Fibroblast of lung (primary cell): ENCODE data around the gene PRKCG. TPM values are rescaled to one million over a fixed set of nuclear protein-coding genes. Genes with fewer than 3 reads are reported as not detected.

Experiments
- DNase-seq, 2 donors: peaks; one replicate each; pipeline versions ENCODE4 v3.0.0 to v3.0.0-alpha.2; 2010; ENCODE audit warnings: low read depth in 2 of 2
- H2AFZ ChIP-seq: 2 replicates; pipeline ENCODE4 v1.5.1; 2012; ENCODE audit warnings: low read length, control low read depth, inconsistent platforms
- H3K27ac ChIP-seq: 2 replicates; pipeline ENCODE4 v1.5.1; 2011; ENCODE audit warnings: low read length, control low read depth; ENCODE audit not compliant: insufficient read depth
- H3K27me3 ChIP-seq: 2 replicates; pipeline ENCODE4 v1.5.1; 2011; ENCODE audit warnings: mild to moderate bottlenecking, low read length; ENCODE audit not compliant: control insufficient read depth, insufficient read depth
- H3K36me3 ChIP-seq: 2 replicates; pipeline ENCODE4 v1.5.1; 2011; ENCODE audit warnings: low read length; ENCODE audit not compliant: control insufficient read depth, insufficient read depth
- H3K4me1 ChIP-seq: 2 replicates; pipeline ENCODE4 v1.5.1; 2011; ENCODE audit warnings: low read length; ENCODE audit not compliant: control insufficient read depth, insufficient read depth; ENCODE audit errors: extremely low read depth
- H3K4me2 ChIP-seq: 2 replicates; pipeline ENCODE4 v1.5.1; 2011; ENCODE audit warnings: low read length, control low read depth; ENCODE audit not compliant: insufficient read depth; ENCODE audit errors: extremely low read depth
- H3K4me3 ChIP-seq, 4 experiments: fragments of 200-600 bp in 1 of 4; sonication (generic) in 1 of 4; replicated peaks in 1 of 4; 2 replicates each; pipeline ENCODE4 v1.5.1; 2011 to 2016; ENCODE audit warnings: low read length in 4 of 4, low read depth in 3 of 4, mild to moderate bottlenecking in 3 of 4, control low read depth in 2 of 4, inconsistent platforms in 1 of 4, mixed read lengths in 1 of 4; ENCODE audit not compliant: insufficient read depth in 1 of 4; ENCODE audit errors: control extremely low read depth in 1 of 4
- H3K79me2 ChIP-seq: 2 replicates; pipeline ENCODE4 v1.5.1; 2012; ENCODE audit warnings: mild to moderate bottlenecking, low read length, inconsistent platforms; ENCODE audit not compliant: control insufficient read depth, insufficient read depth
- H3K9ac ChIP-seq: 2 replicates; pipeline ENCODE4 v1.5.1; 2011; ENCODE audit warnings: mild to moderate bottlenecking, low read length, control low read depth; ENCODE audit not compliant: insufficient read depth
- H3K9me3 ChIP-seq: 2 replicates; pipeline ENCODE4 v1.5.1; 2012; ENCODE audit warnings: low read depth, low read length; ENCODE audit not compliant: control insufficient read depth, insufficient read depth
- H4K20me1 ChIP-seq: 2 replicates; pipeline ENCODE4 v1.5.1; 2011; ENCODE audit warnings: low read length; ENCODE audit not compliant: control insufficient read depth, insufficient read depth; ENCODE audit errors: extremely low read depth
- CTCF ChIP-seq, 2 donors: IDR thresholded peaks in 1 of 2; conservative IDR thresholded peaks in 1 of 2; 1 replicate in 1 of 2; 2 replicates in 1 of 2; pipeline ENCODE4 v1.5.1; 2011 to 2012; ENCODE audit warnings: low read length in 2 of 2, control low read depth in 1 of 2, inconsistent platforms in 1 of 2, low read depth in 1 of 2, mild to moderate bottlenecking in 1 of 2
- EZH2 ChIP-seq: IDR thresholded peaks from 2 replicates; pipeline ENCODE4 v1.5.1; 2012; ENCODE audit warnings: low read length, control low read depth, mild to moderate bottlenecking; ENCODE audit errors: missing control alignments
- polyA plus RNA-seq, 2 donors: library from polyadenylated mRNA; depleted of rRNA in 1 of 2; stranded (reverse) in 1 of 2; unstranded in 1 of 2; fragments of >200 nt; gene quantifications; 2 replicates each; pipeline ENCODE4 v1.2.1, GENCODE V29; 2011 to 2012; ENCODE audit warnings: missing spikeins in 1 of 2
- total RNA-seq: library from RNA; depleted of rRNA; stranded (reverse); fragments of >200 nt; gene quantifications from 2 replicates; pipeline ENCODE4 v1.2.1, GENCODE V29; 2014

The PRKCG gene
- total and polyA plus RNA-seq, 2 donors (not counting 1 experiment from before 2014, with no cell fraction given) = not detected

- H3K36me3 ChIP-seq = no peaks in the 10 kb centered on the region
- no peak overlapping the region for H3K27ac ChIP-seq
- no peak overlapping the region for H3K4me3 ChIP-seq
- TF ChIP-seq CTCF (conservative IDR thresholded peaks at IDR 0.05 in 1 of 2, IDR thresholded peaks at IDR 0.05 in 1 of 2; ENCODE audit: low read depth in 1 of 2, low read length in 2 of 2) (no peak), EZH2 (no peak)
- H3K9me3 ChIP-seq = no peaks in the 10 kb centered on the region
- peaks cover 18% of the 10 kb centered on the region for H3K27me3 ChIP-seq
- H3K4me2 ChIP-seq = no peak overlapping the region
- no peaks in the 10 kb centered on the region for H3K4me1 ChIP-seq
- no peak for DNase-seq
- no peak overlapping the region for H2AFZ ChIP-seq
- H3K9ac ChIP-seq = no peak overlapping the region
- H4K20me1 ChIP-seq = no peaks in the 10 kb centered on the region
- H3K79me2 ChIP-seq = no peaks in the 10 kb centered on the region
Observed at GRCh38 chr19:53907193-53907581, 25.2 kb downstream of the PRKCG start.

GRCh38 chr19:53907690-53908089 is 25.7 kb downstream of the PRKCG start:
- H3K9ac ChIP-seq = no peak overlapping the region
- no peak overlapping the region for H3K27ac ChIP-seq
- H3K9me3 ChIP-seq = no peaks in the 10 kb centered on the region
- H3K36me3 ChIP-seq = no peaks in the 10 kb centered on the region
- DNase-seq = no peak
- no peaks in the 10 kb centered on the region for H4K20me1 ChIP-seq
- H2AFZ ChIP-seq = no peak overlapping the region
- no peak overlapping the region for H3K4me3 ChIP-seq
- TF ChIP-seq EZH2 (peak; percentile 74), CTCF (conservative IDR thresholded peaks at IDR 0.05 in 1 of 2, IDR thresholded peaks at IDR 0.05 in 1 of 2; ENCODE audit: low read depth in 1 of 2, low read length in 2 of 2) (no peak)
- H3K27me3 ChIP-seq = peaks cover 18% of the 10 kb centered on the region
- H3K4me1 ChIP-seq = no peaks in the 10 kb centered on the region
- no peaks in the 10 kb centered on the region for H3K79me2 ChIP-seq
- H3K4me2 ChIP-seq = peak overlapping the region; percentile 65

- Histone ChIP-seq H3K4me2 (peak overlapping the region; percentile 65), H2AFZ (no peak overlapping the region), H4K20me1 (no peaks in the 10 kb centered on the region), H3K79me2 (no peaks in the 10 kb centered on the region), H3K27me3 (peaks cover 18% of the 10 kb centered on the region), H3K4me3 (peak overlapping the region; percentile 6 to 35 (median 22)), H3K9me3 (no peaks in the 10 kb centered on the region), H3K27ac (no peak overlapping the region), H3K9ac (no peak overlapping the region), H3K36me3 (no peaks in the 10 kb centered on the region), H3K4me1 (no peaks in the 10 kb centered on the region)
- peak; percentile 40 to 51 for DNase-seq
- no peak for TF ChIP-seq CTCF (conservative IDR thresholded peaks at IDR 0.05 in 1 of 2, IDR thresholded peaks at IDR 0.05 in 1 of 2; ENCODE audit: low read depth in 1 of 2, low read length in 2 of 2)
- TF ChIP-seq EZH2 = peak; percentile 45
Observed at GRCh38 chr19:53908106-53908934, 26.3 kb downstream of the PRKCG start.
